K562 (cell line): ENCODE data around the gene TNRC6B. TPM values are rescaled to one million over a fixed set of nuclear protein-coding genes. Genes with fewer than 3 reads are reported as not detected.

Source experiments
- ARNT ChIP-seq, 2 experiments: fragments of 450-650 bp; IDR thresholded peaks; 2 replicates each; pipeline ENCODE4 v1.6.1; 2016; ENCODE audit warnings: mild to moderate bottlenecking in 1 of 2
- CBX5 ChIP-seq: IDR thresholded peaks from 2 replicates; pipeline ENCODE4 v1.6.1; 2014; ENCODE audit warnings: low read depth, borderline replicate concordance
- CEBPZ ChIP-seq: fragments of 150-350 bp; IDR thresholded peaks from 2 replicates; pipeline ENCODE4 v1.6.1; 2014; ENCODE audit warnings: low read depth, mild to moderate bottlenecking, low read length, borderline replicate concordance
- CREBBP ChIP-seq: IDR thresholded peaks from one replicate; pipeline ENCODE4 v1.6.1; 2012; ENCODE audit warnings: low read depth, mild to moderate bottlenecking, control low read depth, inconsistent platforms, low read length
- CTCFL ChIP-seq: IDR thresholded peaks from 2 replicates; pipeline ENCODE4 v1.6.1; 2011; ENCODE audit warnings: borderline replicate concordance, low read depth, mild to moderate bottlenecking, moderate library complexity, low read length; ENCODE audit not compliant: insufficient read depth, poor library complexity, severe bottlenecking
- ETV1 ChIP-seq: fragments of 450-650 bp; conservative IDR thresholded peaks from 2 replicates; pipeline ENCODE4 v1.6.1; 2016; ENCODE audit warnings: missing genetic modification characterization, control low read depth, low read depth, missing compliant biosample characterization
- FOXJ2 ChIP-seq: fragments of 200-800 bp; sonication (Bioruptor generic); IDR thresholded peaks from 2 replicates; pipeline ENCODE4 v1.6.1; 2016; ENCODE audit warnings: missing genetic modification characterization, missing compliant biosample characterization
- GTF2B ChIP-seq: IDR thresholded peaks from 2 replicates; pipeline ENCODE4 v1.6.1; 2011; ENCODE audit not compliant: insufficient read length; ENCODE audit errors: extremely low read depth
- HDGF ChIP-seq: fragments of 450-650 bp; IDR thresholded peaks from 2 replicates; pipeline ENCODE4 v1.6.1; 2016
- HMG20A ChIP-seq: fragments of 450-650 bp; formaldehyde crosslinking; conservative IDR thresholded peaks from 2 replicates; pipeline ENCODE4 v1.4.0; 2020; ENCODE audit warnings: mild to moderate bottlenecking, mixed read lengths
- NRF1 ChIP-seq, 2 experiments: fragments of 450-650 bp; IDR thresholded peaks in 1 of 2; conservative IDR thresholded peaks in 1 of 2; 2 replicates each; pipeline ENCODE4 v1.6.1; 2014; ENCODE audit warnings: mild to moderate bottlenecking in 2 of 2
- PHTF2 ChIP-seq: fragments of 250-450 bp; sonication (Bioruptor Pico); IDR thresholded peaks from 2 replicates; pipeline ENCODE4 v1.5.0; 2021; ENCODE audit warnings: mild to moderate bottlenecking
- POLR2H ChIP-seq: IDR thresholded peaks from 2 replicates; pipeline ENCODE4 v1.6.1; 2016; ENCODE audit warnings: missing genetic modification characterization, low read depth, mild to moderate bottlenecking, control low read depth, missing compliant biosample characterization, moderate library complexity
- SAFB2 ChIP-seq: fragments of 200-400 bp; formaldehyde crosslinking; IDR thresholded peaks from 2 replicates; pipeline ENCODE4 v1.6.1; 2018; ENCODE audit warnings: borderline replicate concordance, low read length, low read depth, moderate library complexity; ENCODE audit not compliant: severe bottlenecking
- SETDB1 ChIP-seq: IDR thresholded peaks from one replicate; pipeline ENCODE4 v1.6.1; 2012; ENCODE audit warnings: low read length, control low read depth, inconsistent platforms
- TRIM25 ChIP-seq: fragments of 450-650 bp; IDR thresholded peaks from 2 replicates; pipeline ENCODE4 v1.7.0; 2016; ENCODE audit warnings: borderline replicate concordance
- XRCC4 ChIP-seq: IDR thresholded peaks from one replicate; pipeline ENCODE4 v1.6.1; 2011; ENCODE audit not compliant: insufficient read depth, insufficient read length; ENCODE audit errors: extremely low read depth
- ZNF212 ChIP-seq: fragments of 450-650 bp; formaldehyde crosslinking; IDR thresholded peaks from 2 replicates; pipeline ENCODE4 v1.4.0; 2020; ENCODE audit warnings: mild to moderate bottlenecking
- ZZZ3 ChIP-seq: fragments of 450-650 bp; IDR thresholded peaks from 2 replicates; pipeline ENCODE4 v1.6.1; 2016; ENCODE audit warnings: antibody characterized with exemption, mild to moderate bottlenecking, moderate library complexity
- polyA plus RNA-seq, 8 experiments: library from polyadenylated mRNA; depleted of rRNA in 4 of 8; stranded (reverse) in 5 of 8; unstranded in 3 of 8; fragments of >200 nt; fragmentation: Nextera tagmentation in 2 of 8; fragmentation: Illumina TruSeq in 1 of 8; extraction: Ambion mirVana in 2 of 8; extraction: Trizol in 1 of 8; gene quantifications; 2 replicates each; pipeline versions ENCODE4 v1.2.1 to v1.2.3, GENCODE V29; 2011 to 2014; ENCODE audit warnings: inconsistent platforms in 1 of 8, missing spikeins in 1 of 8
- total RNA-seq, 7 experiments: library from RNA; depleted of rRNA in 6 of 7; stranded (reverse); fragments of >200 nt in 6 of 7; fragmentation: Illumina TruSeq in 2 of 7; extraction: Trizol in 2 of 7; gene quantifications; 2 replicates each; pipeline versions ENCODE4 v1.2.1 to v1.2.3, GENCODE V29; 2011 to 2021; ENCODE audit warnings: low replicate concordance in 1 of 7

The TNRC6B gene
- total and polyA plus RNA-seq, 9 of the 15 experiments (the other 6 are each of a cell fraction or from before 2014, with no cell fraction given): 0.96 to 18.8 (median 10.8) TPM

GRCh38 chr22:40176921-40177737, 596 bp upstream of the TNRC6B start (continued):
- TF ChIP-seq CEBPZ: no peak
- no peak for TF ChIP-seq SETDB1
- TF ChIP-seq PHTF2 (CRISPR knock-in tag): no peak
- no peak for TF ChIP-seq HDGF
- no peak for TF ChIP-seq CBX5
- TF ChIP-seq POLR2H (tag): no peak
- TF ChIP-seq ETV1: 0 out of 2 replicates have a peak, but pooled peaks have one; percentile 30
- TF ChIP-seq TRIM25: no peak
- TF ChIP-seq GTF2B: no peak
- TF ChIP-seq ARNT (IDR thresholded peaks at IDR 0.05): no peak
- no peak for TF ChIP-seq XRCC4
- no peak for TF ChIP-seq ZZZ3
- no peak for TF ChIP-seq SAFB2
- TF ChIP-seq CREBBP: no peak
- 0 out of 4 replicates have a peak, but pooled peaks of 1 of the 2 experiments have one; percentile 8 for TF ChIP-seq NRF1 (conservative IDR thresholded peaks at IDR 0.05 in 1 of 2, IDR thresholded peaks at IDR 0.05 in 1 of 2)
- TF ChIP-seq CTCFL: no peak
- peak; percentile 43 for TF ChIP-seq FOXJ2 (tag)
- no peak for TF ChIP-seq HMG20A (CRISPR knock-in tag)
- no peak for TF ChIP-seq ZNF212
